Mesenteric fat pad (tissue), 1 donor: ENCODE results near the gene MDFIC. TPM values are rescaled to one million over a fixed set of nuclear protein-coding genes. Genes with fewer than 3 reads are reported as not detected.

Experiments
- DNase-seq: peaks from one replicate; pipeline ENCODE4 v3.0.0-alpha.2; 2020; ENCODE audit warnings: low spot score
- total RNA-seq: library from RNA; stranded (reverse); fragmentation: NEBNext Ultra II Directional; extraction: Animal tissue kit (Norgen Biotek cat#: 25700); gene quantifications from one replicate; pipeline ENCODE4 v1.2.1, GENCODE V29; 2021
- donor health status: DM: yes; HTN: yes; CAD: no.

The MDFIC gene
- total RNA-seq, 1 donor from 2014 or later = 125 TPM

GRCh38 chr7:114925434-114925833, 3.5 kb downstream of the MDFIC start:
- DNase-seq = no peak

GRCh38 chr7:114928060-114928459, 6.2 kb downstream of the MDFIC start:
- no peak for DNase-seq

GRCh38 chr7:114929570-114929969, 7.7 kb downstream of the MDFIC start:
- DNase-seq = no peak

GRCh38 chr7:114930107-114930661, 8.3 kb downstream of the MDFIC start:
- no peak for DNase-seq

- no peak for DNase-seq
These were observed 9.1 kb downstream of the MDFIC start for GRCh38 chr7:114930829-114931655.

- no peak for DNase-seq
These were observed 9.7 kb downstream of the MDFIC start for GRCh38 chr7:114931656-114932011.

- DNase-seq = no peak
These were observed 11.1 kb downstream of the MDFIC start for GRCh38 chr7:114932991-114933390.

GRCh38 chr7:114933658-114934057, 11.8 kb downstream of the MDFIC start:
- no peak for DNase-seq

- DNase-seq = no peak
These were observed 12.2 kb downstream of the MDFIC start for GRCh38 chr7:114934086-114934485.

GRCh38 chr7:114934713-114935112, 12.8 kb downstream of the MDFIC start:
- DNase-seq = no peak

- DNase-seq = no peak
These were observed 14.6 kb downstream of the MDFIC start for GRCh38 chr7:114936471-114936870.

GRCh38 chr7:114937446-114937845, 15.6 kb downstream of the MDFIC start:
- DNase-seq = no peak

- DNase-seq = no peak
These were observed 16.9 kb downstream of the MDFIC start for GRCh38 chr7:114938785-114939184.

GRCh38 chr7:114939484-114940097, 17.7 kb downstream of the MDFIC start:
- DNase-seq = no peak

GRCh38 chr7:114940220-114940619, 18.3 kb downstream of the MDFIC start:
- no peak for DNase-seq

GRCh38 chr7:114941692-114942091, 19.8 kb downstream of the MDFIC start:
- no peak for DNase-seq

GRCh38 chr7:114942446-114943175, 20.7 kb downstream of the MDFIC start:
- DNase-seq = no peak

- DNase-seq = no peak
These were observed 21.6 kb downstream of the MDFIC start for GRCh38 chr7:114943530-114943929.

- DNase-seq = no peak
These were observed 22.3 kb downstream of the MDFIC start for GRCh38 chr7:114943953-114944744.

- no peak for DNase-seq
These were observed 23.1 kb downstream of the MDFIC start for GRCh38 chr7:114944745-114945625.
